Peyer's patch (tissue), 4 donors: ENCODE data around the gene ITCH. TPM values are rescaled to one million over a fixed set of nuclear protein-coding genes. Genes with fewer than 3 reads are reported as not detected.

ENCODE experiments used
- DNase-seq, 3 donors: peaks; one replicate each; pipeline ENCODE4 v3.0.0-alpha.2; 2017 to 2019
- H3K27ac ChIP-seq, 4 donors: fragments of 200-600 bp; sonication (generic); one replicate each; pipeline ENCODE4 v1.5.1; 2016 to 2019
- H3K27me3 ChIP-seq, 2 donors: fragments of 200-600 bp; sonication (generic); one replicate each; pipeline ENCODE4 v1.5.1; 2019
- H3K36me3 ChIP-seq, 3 donors: fragments of 200-600 bp; sonication (generic); one replicate each; pipeline ENCODE4 v1.5.1; 2016 to 2019
- H3K4me1 ChIP-seq, 4 donors: fragments of 200-600 bp; sonication (generic); one replicate each; pipeline ENCODE4 v1.5.1; 2016 to 2019
- H3K4me3 ChIP-seq, 4 donors: fragments of 200-600 bp; sonication (generic); 1 replicate in 3 of 4; 2 replicates in 1 of 4; pipeline ENCODE4 v1.5.1; 2016 to 2019; ENCODE audit warnings: mild to moderate bottlenecking in 1 of 4
- H3K9me3 ChIP-seq, 4 donors: fragments of 200-600 bp; sonication (generic); one replicate each; pipeline ENCODE4 v1.5.1; 2016 to 2019; ENCODE audit warnings: mild to moderate bottlenecking in 1 of 4
- CTCF ChIP-seq, 6 experiments: fragments of 450-650 bp in 4 of 6; fragments of 200-600 bp in 2 of 6; sonication (generic) in 1 of 6; IDR thresholded peaks; one replicate each; pipeline ENCODE4 v1.5.1; 2017 to 2019; ENCODE audit warnings: antibody characterized with exemption in 6 of 6, mild to moderate bottlenecking in 3 of 6, moderate library complexity in 1 of 6
- POLR2A ChIP-seq, 2 donors: fragments of 450-650 bp; IDR thresholded peaks; one replicate each; pipeline ENCODE4 v1.5.1; 2017; ENCODE audit warnings: antibody characterized with exemption in 2 of 2, mild to moderate bottlenecking in 2 of 2, moderate library complexity in 2 of 2
- total RNA-seq, 4 donors: library from RNA; depleted of rRNA; stranded (reverse); fragments of >200 nt; gene quantifications; one replicate each; pipeline ENCODE4 v1.1.0, GENCODE V29; 2016

Gene ITCH
- total RNA-seq, 4 donors from 2014 or later: 43.6 to 69.3 (median 59.8) TPM

- TF ChIP-seq POLR2A (IDR thresholded peaks at IDR 0.05): no peak
- no peak for TF ChIP-seq CTCF (IDR thresholded peaks at IDR 0.05)
- Histone ChIP-seq H3K27ac (no peak overlapping the region), H3K36me3 (peaks cover 0 to 71% (median 3%) of the 10 kb centered on the region in 3 donors), H3K4me3 (no peak overlapping the region), H3K9me3 (no peaks in the 10 kb centered on the region), H3K27me3 (no peaks in the 10 kb centered on the region), H3K4me1 (peaks cover 0 to 35% (median 0%) of the 10 kb centered on the region in 4 donors)
- DNase-seq: peak in 1 of 3 donors; percentile 39
Observed at GRCh38 chr20:34528921-34529297, 165.8 kb downstream of the ITCH start.

DNA sequence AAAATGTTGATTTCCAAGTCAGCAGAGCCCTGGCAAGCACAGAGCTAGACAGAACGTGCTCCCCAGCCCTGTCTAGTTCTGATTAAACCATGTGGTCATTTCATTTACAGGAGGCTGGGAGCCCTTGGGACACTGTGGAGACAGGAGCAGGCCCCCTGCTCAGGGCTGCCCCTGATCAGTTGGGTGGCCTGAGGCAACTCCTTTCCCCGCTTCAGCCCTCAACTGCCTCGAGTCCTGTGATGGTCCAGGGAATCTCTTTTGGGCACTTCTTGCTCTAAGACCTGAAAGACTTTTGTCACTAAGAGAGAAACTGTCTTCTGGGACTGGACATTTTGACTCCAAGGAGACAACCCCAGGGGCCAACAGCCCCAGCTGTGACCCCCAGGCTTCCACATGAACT, 166.7 kb downstream of the ITCH start:
- H3K27ac ChIP-seq: no peak overlapping the region
- no peak for TF ChIP-seq POLR2A (IDR thresholded peaks at IDR 0.05)
- no peak for TF ChIP-seq CTCF (IDR thresholded peaks at IDR 0.05)
- H3K9me3 ChIP-seq: no peaks in the 10 kb centered on the region
- H3K4me1 ChIP-seq: peaks cover 0 to 32% (median 0%) of the 10 kb centered on the region in 4 donors
- H3K36me3 ChIP-seq: peaks cover 0 to 80% (median 3%) of the 10 kb centered on the region in 3 donors
- no peaks in the 10 kb centered on the region for H3K27me3 ChIP-seq
- H3K4me3 ChIP-seq: no peak overlapping the region
- DNase-seq: peak in 2 of 3 donors; percentile 8 to 31

DNA sequence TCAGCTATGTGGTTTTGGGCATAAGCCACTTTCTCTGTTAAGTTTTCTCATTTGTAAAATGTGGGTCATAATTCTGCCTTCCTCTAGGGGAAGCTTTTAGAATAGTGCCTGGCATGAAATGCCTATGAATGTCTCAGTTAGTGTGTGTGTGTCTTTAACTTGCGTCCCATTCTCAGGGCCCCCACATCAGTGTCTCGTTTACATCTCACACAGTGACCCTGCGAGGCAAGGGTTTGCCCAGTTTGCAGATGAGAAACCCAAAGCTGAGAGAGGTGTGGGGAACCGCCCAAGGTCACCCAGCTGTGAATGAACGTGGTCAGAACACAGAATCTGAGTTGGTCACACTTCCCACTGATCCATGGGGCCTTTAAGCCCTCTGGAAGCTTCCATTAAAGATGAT, 167.3 kb downstream of the ITCH start:
- TF ChIP-seq POLR2A (IDR thresholded peaks at IDR 0.05) (no peak), CTCF (IDR thresholded peaks at IDR 0.05) (no peak)
- no peak for DNase-seq
- Histone ChIP-seq H3K4me3 (no peak overlapping the region), H3K27me3 (no peaks in the 10 kb centered on the region), H3K27ac (no peak overlapping the region), H3K9me3 (no peaks in the 10 kb centered on the region), H3K4me1 (peaks cover 0 to 26% (median 0%) of the 10 kb centered on the region in 4 donors), H3K36me3 (peaks cover 0 to 86% (median 3%) of the 10 kb centered on the region in 3 donors)

GRCh38 chr20:34531608-34532265, 168.7 kb downstream of the ITCH start:
- Histone ChIP-seq H3K36me3 (peaks cover 0 to 97% (median 3%) of the 10 kb centered on the region in 3 donors), H3K4me3 (no peak overlapping the region), H3K27ac (no peak overlapping the region), H3K4me1 (peaks cover 0 to 13% (median 0%) of the 10 kb centered on the region in 4 donors), H3K27me3 (no peaks in the 10 kb centered on the region), H3K9me3 (no peaks in the 10 kb centered on the region)
- DNase-seq: peak in 1 of 3 donors; percentile 31
- no peak for TF ChIP-seq CTCF (IDR thresholded peaks at IDR 0.05)
- no peak for TF ChIP-seq POLR2A (IDR thresholded peaks at IDR 0.05)

DNA sequence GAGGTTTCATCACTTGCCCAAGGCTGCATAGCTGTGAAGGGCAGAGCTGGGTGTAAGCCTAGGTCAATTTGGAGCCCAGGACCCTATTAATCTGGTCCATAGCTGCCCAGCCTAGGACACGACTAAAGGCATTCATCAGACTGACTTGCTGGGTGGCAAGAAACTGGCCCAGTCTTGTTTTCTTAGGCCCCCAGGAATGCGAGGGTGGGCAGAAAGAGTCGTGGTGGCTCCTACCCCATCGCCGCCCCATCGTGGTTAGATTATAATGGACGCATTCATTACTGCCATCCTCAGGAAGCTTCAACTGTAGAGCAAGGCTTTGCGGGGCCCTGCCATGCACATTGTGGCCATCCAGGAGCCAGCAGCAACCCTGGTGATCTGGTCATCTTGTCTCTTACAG, 169.2 kb downstream of the ITCH start:
- peaks cover 0 to 9% (median 0%) of the 10 kb centered on the region in 4 donors for H3K4me1 ChIP-seq
- peaks cover 0 to 97% (median 3%) of the 10 kb centered on the region in 3 donors for H3K36me3 ChIP-seq
- DNase-seq: peak in 1 of 3 donors; percentile 30
- H3K9me3 ChIP-seq: no peaks in the 10 kb centered on the region
- TF ChIP-seq CTCF (IDR thresholded peaks at IDR 0.05): no peak
- no peak for TF ChIP-seq POLR2A (IDR thresholded peaks at IDR 0.05)
- H3K27ac ChIP-seq: no peak overlapping the region
- no peak overlapping the region for H3K4me3 ChIP-seq
- H3K27me3 ChIP-seq: no peaks in the 10 kb centered on the region
